GM23338 (cell line): ENCODE data around the gene NIPAL1. TPM values are rescaled to one million over a fixed set of nuclear protein-coding genes. Genes with fewer than 3 reads are reported as not detected.

Source experiments
- ATAC-seq: fragments of 200-7000 bp; cut with Tn5 transposase; 3 replicates; pipeline ENCODE4 v1.9.1; 2020
- DNase-seq: peaks from one replicate; pipeline ENCODE4 v3.0.0-alpha.2; 2015; ENCODE audit warnings: low spot score
- H2AFZ ChIP-seq: fragments of 200-600 bp; sonication (generic); 2 replicates; pipeline ENCODE4 v1.8.0; 2016; ENCODE audit warnings: antibody characterized with exemption, mild to moderate bottlenecking, moderate library complexity
- H3F3A ChIP-seq: fragments of 200-600 bp; sonication (generic); replicated peaks from 2 replicates; pipeline ENCODE4 v1.8.0; 2017; ENCODE audit warnings: antibody characterized with exemption, mixed run types, low read depth
- H3K27ac ChIP-seq: fragments of 200-600 bp; sonication (generic); 2 replicates; pipeline ENCODE4 v1.6.1; 2016; ENCODE audit warnings: low read depth
- H3K27me3 ChIP-seq: fragments of 200-600 bp; sonication (generic); 2 replicates; pipeline ENCODE4 v1.8.0; 2016; ENCODE audit warnings: mild to moderate bottlenecking, mixed run types, moderate library complexity; ENCODE audit not compliant: insufficient read depth
- H3K36me3 ChIP-seq: fragments of 200-600 bp; sonication (generic); 2 replicates; pipeline ENCODE4 v1.8.0; 2016; ENCODE audit warnings: mild to moderate bottlenecking; ENCODE audit not compliant: insufficient read depth
- H3K4me1 ChIP-seq: fragments of 200-600 bp; sonication (generic); 2 replicates; pipeline ENCODE4 v1.8.0; 2016; ENCODE audit warnings: mild to moderate bottlenecking, moderate library complexity; ENCODE audit not compliant: insufficient read depth
- H3K4me2 ChIP-seq: fragments of 200-600 bp; sonication (generic); 2 replicates; pipeline ENCODE4 v1.7.1; 2017; ENCODE audit warnings: mixed run types
- H3K4me3 ChIP-seq: fragments of 200-600 bp; sonication (generic); 2 replicates; pipeline ENCODE4 v1.6.1; 2016; ENCODE audit warnings: mixed run types
- H3K79me2 ChIP-seq: fragments of 200-600 bp; sonication (generic); replicated peaks from 2 replicates; pipeline ENCODE4 v1.8.0; 2017; ENCODE audit warnings: mild to moderate bottlenecking; ENCODE audit not compliant: insufficient read depth
- H3K9me2 ChIP-seq: fragments of 200-600 bp; sonication (generic); 2 replicates; pipeline ENCODE4 v1.8.0; 2017; ENCODE audit not compliant: insufficient read depth
- H4K20me1 ChIP-seq: fragments of 200-600 bp; sonication (generic); replicated peaks from 2 replicates; pipeline ENCODE4 v1.8.0; 2017; ENCODE audit warnings: mild to moderate bottlenecking; ENCODE audit not compliant: insufficient read depth
- H3K27ac Mint-ChIP-seq: 2 replicates; pipeline ENCODE4 v1.8.0; 2020; ENCODE audit warnings: inconsistent platforms, mild to moderate bottlenecking, moderate library complexity, mixed read lengths
- H3K27me3 Mint-ChIP-seq: 3 replicates; pipeline ENCODE4 v1.8.0; 2022; ENCODE audit warnings: low read depth, mild to moderate bottlenecking, moderate library complexity, mixed read lengths, inconsistent platforms; ENCODE audit not compliant: insufficient read depth, poor library complexity
- H3K36me3 Mint-ChIP-seq: 3 replicates; pipeline ENCODE4 v1.8.0; 2021; ENCODE audit warnings: low read depth, mild to moderate bottlenecking, inconsistent platforms, moderate library complexity, mixed read lengths
- H3K4me1 Mint-ChIP-seq: 3 replicates; pipeline ENCODE4 v1.8.0; 2020; ENCODE audit warnings: mild to moderate bottlenecking, inconsistent platforms, mixed read lengths
- H3K4me3 Mint-ChIP-seq: 3 replicates; pipeline ENCODE4 v1.8.0; 2021; ENCODE audit warnings: moderate library complexity, mild to moderate bottlenecking, inconsistent platforms, mixed read lengths
- H3K9me3 Mint-ChIP-seq: 3 replicates; pipeline ENCODE4 v1.8.0; 2020; ENCODE audit warnings: moderate library complexity, mild to moderate bottlenecking, inconsistent platforms, mixed read lengths
- CREB1 ChIP-seq: fragments of 250-450 bp; sonication (Bioruptor Pico); IDR thresholded peaks from 2 replicates; pipeline ENCODE4 v1.5.0; 2020; ENCODE audit warnings: low read depth, mild to moderate bottlenecking, moderate library complexity
- CTCF ChIP-seq, 2 experiments: fragments of 200-600 bp in 1 of 2; sonication (generic) in 1 of 2; conservative IDR thresholded peaks; 2 replicates each; pipeline versions ENCODE4 v1.5.1 to v1.6.1; 2016 to 2017; ENCODE audit warnings: antibody characterized with exemption in 2 of 2, low read depth in 2 of 2, mild to moderate bottlenecking in 2 of 2, moderate library complexity in 1 of 2
- ETS1 ChIP-seq: IDR thresholded peaks from 2 replicates; pipeline ENCODE4 v1.6.1; 2016; ENCODE audit warnings: antibody characterized with exemption
- EZH2 ChIP-seq: fragments of 200-600 bp; sonication (generic); IDR thresholded peaks from one replicate; pipeline ENCODE4 v1.8.0; 2017; ENCODE audit warnings: antibody characterized with exemption, mild to moderate bottlenecking, low read depth; ENCODE audit not compliant: unreplicated experiment
- NANOG ChIP-seq: IDR thresholded peaks from 2 replicates; pipeline ENCODE4 v1.6.1; 2016; ENCODE audit warnings: antibody characterized with exemption, borderline replicate concordance
- POLR2AphosphoS5 ChIP-seq: IDR thresholded peaks from 2 replicates; pipeline ENCODE4 v1.6.1; 2016; ENCODE audit warnings: antibody characterized with exemption, low read depth
- REST ChIP-seq: IDR thresholded peaks from one replicate; pipeline ENCODE4 v1.6.1; 2018; ENCODE audit warnings: antibody characterized with exemption; ENCODE audit not compliant: unreplicated experiment
- STAT1 ChIP-seq: IDR thresholded peaks from one replicate; pipeline ENCODE4 v1.6.1; 2016; ENCODE audit warnings: antibody characterized with exemption; ENCODE audit not compliant: unreplicated experiment
- ZNF114 ChIP-seq: fragments of 250-450 bp; sonication (Bioruptor Pico); IDR thresholded peaks from 2 replicates; pipeline ENCODE4 v1.5.0; 2020; ENCODE audit warnings: mild to moderate bottlenecking, moderate library complexity
- ZNF331 ChIP-seq: fragments of 250-450 bp; sonication (Bioruptor Pico); IDR thresholded peaks from 2 replicates; pipeline ENCODE4 v1.5.0; 2020; ENCODE audit warnings: low read depth, mild to moderate bottlenecking, moderate library complexity
- polyA plus RNA-seq: library from polyadenylated mRNA; unstranded; fragments of >200 nt; fragmentation: Nextera tagmentation; extraction: Ambion mirVana; gene quantifications from 2 replicates; pipeline ENCODE4 v1.2.1, GENCODE V29; 2016
- total RNA-seq: library from RNA; depleted of rRNA; stranded (reverse); fragments of >200 nt; shearing (Covaris generic); gene quantifications from 2 replicates; pipeline ENCODE4 v1.2.3, GENCODE V29; 2014

The NIPAL1 gene
- total and polyA plus RNA-seq, 2 experiments from 2014 or later, result 5.3 to 8.2 TPM

GRCh38 chr4:48028696-48029095 lies 12.1 kb downstream of the NIPAL1 start:
- Histone ChIP-seq H4K20me1 (no peaks in the 10 kb centered on the region), H3F3A (no peaks in the 10 kb centered on the region), H3K36me3 (no peaks in the 10 kb centered on the region), H3K27me3 (no peaks in the 10 kb centered on the region), H3K4me2 (peak overlapping the region; percentile 38), H3K79me2 (no peaks in the 10 kb centered on the region), H3K9me2 (no peaks in the 10 kb centered on the region), H3K4me3 (peak overlapping the region; percentile 6; the same call in 1 of the 2 replicates), H2AFZ (no peak overlapping the region), H3K4me1 (peaks cover 29% of the 10 kb centered on the region), H3K27ac (peak overlapping the region; percentile 70)
- Mint-ChIP-seq H3K27ac (peak overlapping the region; percentile 84), H3K27me3 (no peaks in the 10 kb centered on the region), H3K4me1 (peaks cover 38% of the 10 kb centered on the region), H3K36me3 (peaks cover 10% of the 10 kb centered on the region), H3K9me3 (no peaks in the 10 kb centered on the region), H3K4me3 (peak overlapping the region; percentile 2; the same call in 1 of the 3 replicates)
- no peak for TF ChIP-seq CREB1 (CRISPR knock-in tag)
- ATAC-seq (peak; percentile 32; the same call in 2 of the 3 replicates), DNase-seq (peak; percentile 37)

- H3K79me2 ChIP-seq, result no peaks in the 10 kb centered on the region
- no peaks in the 10 kb centered on the region for H4K20me1 ChIP-seq
- peak overlapping the region; percentile 33; the same call in 1 of the 2 replicates for H3K4me2 ChIP-seq
- Mint-ChIP-seq H3K4me1 (peaks cover 35% of the 10 kb centered on the region), H3K9me3 (no peaks in the 10 kb centered on the region), H3K4me3 (peak overlapping the region; percentile 1; the same call in 1 of the 3 replicates), H3K27ac (peak overlapping the region; percentile 79), H3K36me3 (peaks cover 10% of the 10 kb centered on the region), H3K27me3 (no peaks in the 10 kb centered on the region)
- DNase-seq (peak; percentile 23), ATAC-seq (peak; percentile 61)
- peaks cover 29% of the 10 kb centered on the region for H3K4me1 ChIP-seq
- no peaks in the 10 kb centered on the region for H3K9me2 ChIP-seq
- no peak overlapping the region for H2AFZ ChIP-seq
- no peak overlapping the region for H3K4me3 ChIP-seq
- peak overlapping the region; percentile 29; the same call in 1 of the 2 replicates for H3K27ac ChIP-seq
- no peaks in the 10 kb centered on the region for H3K27me3 ChIP-seq
- H3F3A ChIP-seq, result no peaks in the 10 kb centered on the region
- no peaks in the 10 kb centered on the region for H3K36me3 ChIP-seq
- TF ChIP-seq CREB1 (CRISPR knock-in tag) (no peak), CTCF (conservative IDR thresholded peaks at IDR 0.05; ENCODE audit: low read depth in 2 of 2) (no peak), STAT1 (no peak), EZH2 (no peak), NANOG (no peak), ETS1 (no peak), ZNF331 (CRISPR knock-in tag) (no peak), POLR2AphosphoS5 (no peak), ZNF114 (no peak), REST (no peak)
Observed at GRCh38 chr4:48030470-48030869, 13.9 kb downstream of the NIPAL1 start.
